KG1 (cell line): ENCODE data around the gene ARHGEF37.
A peak's percentile ranks its signal among the peaks of the same experiment; 100 is the strongest.
"Not testable (repeated sequence)": the region's sequence is repeated elsewhere in the genome, so short reads cannot be mapped to it uniquely, and the experiment has no call there.

Experiments used
- DNase-seq: peaks from one replicate; lab custom pipeline; 2025; lab: John Stamatoyannopoulos, UW

The ARHGEF37 gene

GRCh38 chr5:149564542-149565140, 16.7 kb upstream of the ARHGEF37 start:
- DNase-seq, result peak; percentile 2

GRCh38 chr5:149567226-149567625, 14.1 kb upstream of the ARHGEF37 start:
- DNase-seq, result no peak

- no peak for DNase-seq
Observed at GRCh38 chr5:149572170-149572569, 9.1 kb upstream of the ARHGEF37 start.

GRCh38 chr5:149572576-149573231, 8.6 kb upstream of the ARHGEF37 start:
- DNase-seq, result no peak

- DNase-seq, result no peak
Observed at GRCh38 chr5:149575131-149575530, 6.2 kb upstream of the ARHGEF37 start.

GRCh38 chr5:149576021-149576420, 5.3 kb upstream of the ARHGEF37 start:
- no peak for DNase-seq

- no peak for DNase-seq
Observed at GRCh38 chr5:149578896-149579295, 2.4 kb upstream of the ARHGEF37 start.

GRCh38 chr5:149580808-149581191, 498 bp upstream of the ARHGEF37 start:
- DNase-seq, result no peak

GRCh38 chr5:149581931-149582768, 852 bp downstream of the ARHGEF37 start:
- no peak for DNase-seq

GRCh38 chr5:149583394-149583793, 2.1 kb downstream of the ARHGEF37 start:
- no peak for DNase-seq

- DNase-seq, result no peak
Observed at GRCh38 chr5:149584121-149584520, 2.8 kb downstream of the ARHGEF37 start.

GRCh38 chr5:149585910-149586309, 4.6 kb downstream of the ARHGEF37 start:
- DNase-seq, result no peak

- no peak for DNase-seq
Observed at GRCh38 chr5:149586708-149587318, 5.5 kb downstream of the ARHGEF37 start.

- no peak for DNase-seq
Observed at GRCh38 chr5:149588936-149589335, 7.6 kb downstream of the ARHGEF37 start.

GRCh38 chr5:149593370-149593769, 12.1 kb downstream of the ARHGEF37 start:
- DNase-seq, result no peak

- no peak for DNase-seq
Observed at GRCh38 chr5:149594206-149594895, 13.1 kb downstream of the ARHGEF37 start.

- not testable (repeated sequence) for DNase-seq
Observed at GRCh38 chr5:149595105-149595504, 13.8 kb downstream of the ARHGEF37 start.

GRCh38 chr5:149596712-149597111, 15.4 kb downstream of the ARHGEF37 start:
- DNase-seq, result no peak

- DNase-seq, result no peak
Observed at GRCh38 chr5:149597618-149598017, 16.3 kb downstream of the ARHGEF37 start.

- DNase-seq, result not testable (repeated sequence)
Observed at GRCh38 chr5:149598234-149598633, 16.9 kb downstream of the ARHGEF37 start.

- DNase-seq, result no peak
Observed at GRCh38 chr5:149598966-149599365, 17.7 kb downstream of the ARHGEF37 start.

- no peak for DNase-seq
Observed at GRCh38 chr5:149599375-149599774, 18.1 kb downstream of the ARHGEF37 start.
